Keratinocyte (primary cell): ENCODE measurements around the gene UCK2. TPM values are rescaled to one million over a fixed set of nuclear protein-coding genes. Genes with fewer than 3 reads are reported as not detected.

Experiments
- DNase-seq: peaks from one replicate; pipeline ENCODE4 v3.0.0-alpha.2; 2011; ENCODE audit warnings: low read depth, missing footprints, low spot score
- FAIRE-seq: peaks from 2 replicates; lab custom pipeline; 2011; peaks lifted over from hg19 to GRCh38; lab: Jason Lieb, UNC
- H2AFZ ChIP-seq: 2 replicates; pipeline ENCODE4 v1.6.0; 2012; ENCODE audit warnings: low read length, control low read depth, inconsistent platforms; ENCODE audit not compliant: control insufficient read depth
- H3K27ac ChIP-seq: 2 replicates; pipeline ENCODE4 v1.5.1; 2011; ENCODE audit warnings: low read length; ENCODE audit not compliant: control insufficient read depth, insufficient read depth
- H3K27me3 ChIP-seq: 3 replicates; pipeline ENCODE4 v1.6.0; 2011; ENCODE audit warnings: low read length; ENCODE audit not compliant: control insufficient read depth, insufficient read depth; ENCODE audit errors: extremely low read depth
- H3K36me3 ChIP-seq, 2 experiments: 2 replicates in 1 of 2; 3 replicates in 1 of 2; pipeline ENCODE4 v1.5.1; 2011; ENCODE audit warnings: low read length in 2 of 2, mild to moderate bottlenecking in 1 of 2; ENCODE audit not compliant: control insufficient read depth in 2 of 2, insufficient read depth in 2 of 2; ENCODE audit errors: extremely low read depth in 1 of 2
- H3K4me1 ChIP-seq: 3 replicates; pipeline ENCODE4 v1.5.1; 2011; ENCODE audit warnings: low read length; ENCODE audit not compliant: control insufficient read depth, insufficient read depth; ENCODE audit errors: extremely low read depth
- H3K4me2 ChIP-seq: 3 replicates; pipeline ENCODE4 v1.6.0; 2011; ENCODE audit warnings: low read depth, low read length; ENCODE audit not compliant: control insufficient read depth, insufficient read depth; ENCODE audit errors: extremely low read depth
- H3K4me3 ChIP-seq, 3 experiments: fragments of 200-600 bp in 1 of 3; sonication (generic) in 1 of 3; 2 replicates in 2 of 3; 3 replicates in 1 of 3; pipeline ENCODE4 v1.5.1; 2011 to 2016; ENCODE audit warnings: low read length in 3 of 3, mild to moderate bottlenecking in 3 of 3, control low read depth in 2 of 3, inconsistent platforms in 1 of 3, low read depth in 1 of 3, mixed read lengths in 1 of 3, mixed run types in 1 of 3, moderate library complexity in 1 of 3; ENCODE audit not compliant: control insufficient read depth in 2 of 3, insufficient read depth in 2 of 3; ENCODE audit errors: extremely low read depth in 1 of 3
- H3K79me2 ChIP-seq: 2 replicates; pipeline ENCODE4 v1.6.0; 2012; ENCODE audit warnings: low read length; ENCODE audit not compliant: control insufficient read depth, insufficient read depth
- H3K9ac ChIP-seq: 3 replicates; pipeline ENCODE4 v1.6.0; 2011; ENCODE audit warnings: low read length; ENCODE audit not compliant: control insufficient read depth, insufficient read depth; ENCODE audit errors: extremely low read depth
- H3K9me1 ChIP-seq: 3 replicates; pipeline ENCODE4 v1.6.0; 2011; ENCODE audit warnings: low read length; ENCODE audit not compliant: control insufficient read depth, insufficient read depth; ENCODE audit errors: extremely low read depth
- H3K9me3 ChIP-seq: 2 replicates; pipeline ENCODE4 v1.5.1; 2012; ENCODE audit warnings: low read depth, low read length; ENCODE audit not compliant: control insufficient read depth
- H4K20me1 ChIP-seq: 3 replicates; pipeline ENCODE4 v1.6.0; 2011; ENCODE audit warnings: low read length; ENCODE audit not compliant: control insufficient read depth, insufficient read depth; ENCODE audit errors: extremely low read depth
- EZH2 ChIP-seq: IDR thresholded peaks from one replicate; pipeline ENCODE4 v1.6.1; 2012; ENCODE audit warnings: inconsistent platforms, mild to moderate bottlenecking, low read length, moderate library complexity
- dilution Hi-C: fragments of 300-500 bp; cut with MboI; formaldehyde crosslinking; loops from one replicate; pipeline ENCODE4 v1.7.0; 2020; ENCODE audit warnings: low sequenced_read_pairs; ENCODE audit not compliant: extremely low pct_ligation_motif_present
- polyA plus RNA-seq, 5 experiments: library from polyadenylated mRNA; depleted of rRNA in 3 of 5; stranded (reverse) in 3 of 5; stranded (forward) in 1 of 5; unstranded in 1 of 5; fragments of >200 nt; gene quantifications; 1 replicate in 1 of 5; 2 replicates in 3 of 5; 3 replicates in 1 of 5; pipeline versions ENCODE4 v1.2.1 to v1.2.3, GENCODE V29; 2011 to 2012; ENCODE audit warnings: missing spikeins in 2 of 5, low read depth in 1 of 5, low replicate concordance in 1 of 5
- TF ChIP-seq, protein P1 (sequence below), 3 experiments: IDR thresholded peaks in 1 of 3; conservative IDR thresholded peaks in 1 of 3; optimal IDR thresholded peaks in 1 of 3; 2 replicates in 2 of 3; 3 replicates in 1 of 3; pipeline versions ENCODE3 to v1.5.1; 2011; ENCODE audit warnings: low read length in 3 of 3, mild to moderate bottlenecking in 3 of 3, moderate library complexity in 2 of 3, control low read depth in 1 of 3, inconsistent platforms in 1 of 3; ENCODE audit not compliant: insufficient read depth in 2 of 3; ENCODE audit errors: extremely low read depth in 1 of 3

UCK2 gene
- polyA plus RNA-seq, 1 donor (not counting 4 experiments of a cell fraction or from before 2014, with no cell fraction given), result 71.9 TPM

DNA sequence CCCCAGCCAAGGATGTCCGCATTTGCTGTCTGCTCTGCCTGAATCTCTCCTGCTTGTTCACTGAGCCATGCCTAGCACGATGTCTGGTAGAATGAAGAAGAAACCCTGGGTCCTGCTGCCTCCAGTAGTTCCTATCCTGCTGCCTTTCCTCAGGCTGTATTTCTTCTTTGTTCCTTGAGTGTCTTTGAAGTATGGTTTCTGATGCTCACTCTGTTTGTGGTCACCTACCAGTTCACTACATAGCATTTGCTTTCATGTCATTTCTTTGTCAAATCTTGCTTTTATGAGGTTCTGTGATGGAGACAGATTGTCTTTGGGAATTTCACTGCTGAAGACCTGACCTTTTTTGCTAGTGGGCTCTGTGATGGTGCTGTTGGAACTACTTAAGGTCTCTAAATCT lies 5.9 kb downstream of the UCK2 start:
- Histone ChIP-seq H3K79me2 (peaks cover 98% of the 10 kb centered on the region), H4K20me1 (peaks cover 12% of the 10 kb centered on the region), H2AFZ (no peak overlapping the region), H3K4me3 (no peak overlapping the region), H3K4me1 (peaks cover 8% of the 10 kb centered on the region), H3K27ac (no peak overlapping the region), H3K9me3 (no peaks in the 10 kb centered on the region), H3K36me3 (peaks cover 1 to 3% of the 10 kb centered on the region in 2 experiments), H3K27me3 (no peaks in the 10 kb centered on the region), H3K9me1 (no peaks in the 10 kb centered on the region), H3K4me2 (no peak overlapping the region), H3K9ac (no peak overlapping the region)
- dilution Hi-C loops, result no loop called here
- DNase-seq, result no peak
- no peak for FAIRE-seq
- TF ChIP-seq, protein P1, sequence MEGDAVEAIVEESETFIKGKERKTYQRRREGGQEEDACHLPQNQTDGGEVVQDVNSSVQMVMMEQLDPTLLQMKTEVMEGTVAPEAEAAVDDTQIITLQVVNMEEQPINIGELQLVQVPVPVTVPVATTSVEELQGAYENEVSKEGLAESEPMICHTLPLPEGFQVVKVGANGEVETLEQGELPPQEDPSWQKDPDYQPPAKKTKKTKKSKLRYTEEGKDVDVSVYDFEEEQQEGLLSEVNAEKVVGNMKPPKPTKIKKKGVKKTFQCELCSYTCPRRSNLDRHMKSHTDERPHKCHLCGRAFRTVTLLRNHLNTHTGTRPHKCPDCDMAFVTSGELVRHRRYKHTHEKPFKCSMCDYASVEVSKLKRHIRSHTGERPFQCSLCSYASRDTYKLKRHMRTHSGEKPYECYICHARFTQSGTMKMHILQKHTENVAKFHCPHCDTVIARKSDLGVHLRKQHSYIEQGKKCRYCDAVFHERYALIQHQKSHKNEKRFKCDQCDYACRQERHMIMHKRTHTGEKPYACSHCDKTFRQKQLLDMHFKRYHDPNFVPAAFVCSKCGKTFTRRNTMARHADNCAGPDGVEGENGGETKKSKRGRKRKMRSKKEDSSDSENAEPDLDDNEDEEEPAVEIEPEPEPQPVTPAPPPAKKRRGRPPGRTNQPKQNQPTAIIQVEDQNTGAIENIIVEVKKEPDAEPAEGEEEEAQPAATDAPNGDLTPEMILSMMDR (optimal IDR thresholded peaks at IDR 0.05 in 1 of 3, IDR thresholded peaks at IDR 0.05 in 1 of 3, conservative IDR thresholded peaks at IDR 0.05 in 1 of 3; ENCODE audit: extremely low read depth in 1 of 3, insufficient read depth in 2 of 3, low read length in 3 of 3), result no peak
- TF ChIP-seq EZH2, result no peak

DNA sequence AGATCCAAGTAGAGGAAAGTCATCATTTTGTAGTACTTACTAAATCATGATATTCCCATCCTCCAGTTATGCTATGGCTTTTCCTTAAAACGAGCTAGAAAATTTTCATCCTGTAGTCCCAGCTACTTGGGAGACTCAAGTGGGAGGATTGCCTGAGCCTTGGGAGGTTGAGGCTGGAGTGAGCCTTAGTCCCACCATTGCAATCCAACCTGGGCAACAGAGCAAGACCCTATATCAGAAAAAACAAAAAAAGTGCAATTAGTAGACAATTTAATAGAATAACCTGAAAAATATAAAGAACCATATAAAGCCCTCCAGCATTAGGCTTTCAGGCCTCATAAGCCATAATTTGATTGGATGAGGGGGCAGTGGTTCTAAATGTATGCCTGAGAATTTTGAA lies 6.8 kb downstream of the UCK2 start:
- Histone ChIP-seq H3K27me3 (no peaks in the 10 kb centered on the region), H3K79me2 (peaks cover 97% of the 10 kb centered on the region), H2AFZ (no peak overlapping the region), H3K9ac (no peak overlapping the region), H3K4me2 (no peak overlapping the region), H3K4me1 (peaks cover 7% of the 10 kb centered on the region), H4K20me1 (peaks cover 14% of the 10 kb centered on the region), H3K9me3 (no peaks in the 10 kb centered on the region), H3K36me3 (peaks cover 1 to 3% of the 10 kb centered on the region in 2 experiments), H3K27ac (no peak overlapping the region), H3K4me3 (no peak overlapping the region), H3K9me1 (no peaks in the 10 kb centered on the region)
- no peak for TF ChIP-seq EZH2
- TF ChIP-seq, protein P1 (optimal IDR thresholded peaks at IDR 0.05 in 1 of 3, IDR thresholded peaks at IDR 0.05 in 1 of 3, conservative IDR thresholded peaks at IDR 0.05 in 1 of 3; ENCODE audit: extremely low read depth in 1 of 3, insufficient read depth in 2 of 3, low read length in 3 of 3), result no peak
- dilution Hi-C loops, result no loop called here
- FAIRE-seq (no peak), DNase-seq (no peak)
